COLO829 (cell line): ENCODE data around the gene BTC.
"Not testable (repeated sequence)": the region's sequence is repeated elsewhere in the genome, so short reads cannot be mapped to it uniquely, and the experiment has no call there.

Experiments used
- DNase-seq: peaks from one replicate; pipeline ENCODE4 v3.0.0; 2012; ENCODE audit warnings: low spot score

BTC gene

DNA sequence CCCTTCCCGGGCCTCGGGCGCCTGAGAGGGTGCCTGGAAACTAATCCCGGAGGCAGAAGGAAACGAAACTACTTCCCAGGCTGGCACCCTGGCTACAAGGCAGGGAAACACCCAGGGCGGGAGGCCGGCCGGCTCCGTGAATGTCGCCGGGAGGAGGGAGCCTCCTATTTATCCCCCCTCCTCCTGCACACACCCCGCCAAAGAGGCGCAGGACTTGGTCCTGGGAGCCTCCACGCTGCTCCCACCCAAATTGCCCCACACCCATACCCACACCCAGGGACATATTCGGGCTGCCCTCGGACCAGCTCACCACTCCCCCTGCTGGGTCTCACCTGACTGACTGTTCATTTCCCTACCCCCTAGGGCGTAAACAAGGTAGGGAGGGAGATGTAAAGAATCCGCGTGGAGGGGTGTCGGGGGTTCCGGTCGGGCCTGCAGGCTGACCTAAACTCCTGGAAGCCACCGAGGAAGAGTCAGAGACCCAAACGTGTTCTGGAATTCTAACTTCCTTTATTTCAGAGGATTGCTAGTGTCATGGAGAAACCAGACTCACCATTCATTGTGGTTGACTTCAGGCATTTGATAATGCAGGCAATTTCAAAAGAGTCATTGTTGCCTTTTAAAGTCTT, at the start of gene BTC:
TSS of gene BTC (minus strand) at position 142 of the 629 bp plus-strand sequence. CDS start 198 bp downstream, outside the sequence.
- DNase-seq, result peak; percentile 34

- DNase-seq, result no peak
Observed at GRCh38 chr4:74840936-74841509, 46.7 kb upstream of the BTC start.

DNA sequence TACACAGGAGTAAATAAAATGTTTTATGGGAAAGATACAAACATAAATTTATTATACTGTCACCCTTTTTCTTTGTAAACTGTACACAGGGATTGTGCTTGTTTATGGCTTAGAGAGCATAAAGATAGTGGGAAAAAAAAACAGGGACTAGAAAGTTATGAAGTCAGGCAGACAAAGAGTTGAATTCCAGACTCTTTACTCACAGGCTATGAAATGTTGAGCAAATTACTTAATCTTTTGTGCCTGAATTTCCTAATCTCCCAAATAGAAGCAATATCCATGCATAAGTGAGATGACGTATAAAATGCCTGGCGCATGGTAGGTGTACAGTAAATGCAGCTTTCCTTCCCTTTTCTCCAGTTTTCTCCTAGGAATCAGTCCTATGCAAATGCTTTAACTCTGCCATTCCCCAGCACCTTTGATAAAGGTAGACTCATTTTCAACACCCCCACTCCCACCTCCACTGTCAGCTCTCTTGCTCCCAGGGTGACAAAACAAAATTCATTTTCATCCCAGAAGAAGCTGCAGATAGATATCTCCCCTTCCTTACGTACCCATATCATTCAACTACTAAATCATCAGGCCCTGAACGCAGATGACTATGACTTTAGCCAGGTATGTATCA, 44.5 kb upstream of the BTC start:
- no peak for DNase-seq

- DNase-seq, result no peak
Observed at GRCh38 chr4:74830928-74831327, 36.6 kb upstream of the BTC start.

DNA sequence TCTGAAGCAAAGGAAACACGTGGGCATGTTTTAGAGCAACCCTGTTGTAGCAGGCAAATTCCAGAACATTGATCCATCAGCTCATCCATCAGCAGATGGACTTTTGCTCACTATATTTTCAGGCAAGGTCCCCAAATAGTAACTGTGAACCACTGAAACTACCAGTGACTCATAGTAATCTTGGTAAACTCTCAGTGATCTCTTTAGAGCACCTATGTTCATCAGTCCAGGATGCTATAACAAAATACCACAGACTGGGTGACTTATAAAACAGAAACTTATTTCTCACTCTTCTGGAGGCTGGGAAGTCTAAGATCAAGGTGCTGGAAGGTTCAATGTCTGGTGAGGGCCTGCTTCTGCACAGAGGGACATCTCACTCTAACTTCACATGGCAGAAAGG, 28.9 kb upstream of the BTC start:
- DNase-seq, result no peak

DNA sequence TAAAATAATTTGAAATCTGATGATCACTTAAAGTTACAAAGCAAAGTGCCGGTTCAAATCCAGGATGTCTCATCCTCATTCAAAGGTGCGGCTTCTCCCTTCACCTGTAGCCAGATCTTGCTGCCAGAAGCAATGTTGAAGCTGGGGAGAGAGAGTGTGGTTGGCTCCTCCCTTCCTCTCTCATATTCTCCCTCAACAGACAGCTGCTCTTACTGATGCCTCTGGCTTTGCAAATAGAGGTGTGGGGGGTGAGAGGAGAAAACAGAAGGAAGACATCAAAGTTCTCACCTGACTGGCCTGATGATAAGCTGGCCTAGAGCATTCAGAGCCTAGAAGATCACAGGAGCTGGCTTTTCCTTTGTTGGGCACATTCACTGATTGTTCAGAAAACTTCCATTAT, 28.3 kb upstream of the BTC start:
- no peak for DNase-seq

DNA sequence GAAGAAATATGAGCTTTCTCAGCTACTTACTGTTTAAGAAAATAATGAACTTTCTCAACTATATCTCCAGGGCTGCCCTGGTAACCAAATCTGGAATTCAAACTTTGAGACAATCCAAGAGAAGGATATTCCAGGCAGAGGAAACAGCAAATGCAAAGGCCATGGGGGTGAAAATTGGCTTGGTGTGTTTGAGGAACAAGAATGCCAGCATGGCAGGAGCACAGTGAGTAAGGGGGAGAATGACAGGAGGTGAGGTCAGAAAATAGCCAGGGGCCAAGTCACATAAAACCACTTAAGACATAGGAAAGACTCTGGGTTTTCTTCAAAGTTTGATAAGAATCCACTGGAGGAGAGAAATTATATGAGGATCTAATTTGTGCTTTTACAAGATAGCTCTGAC, 27.2 kb upstream of the BTC start:
- DNase-seq, result no peak

GRCh38 chr4:74814052-74814451, 19.7 kb upstream of the BTC start:
- DNase-seq, result no peak

- not testable (repeated sequence) for DNase-seq
Observed at GRCh38 chr4:74812056-74812455, 17.7 kb upstream of the BTC start.

GRCh38 chr4:74805601-74806000, 11.3 kb upstream of the BTC start:
- DNase-seq, result peak; percentile 90

GRCh38 chr4:74800310-74800709, 6.0 kb upstream of the BTC start:
- no peak for DNase-seq

DNA sequence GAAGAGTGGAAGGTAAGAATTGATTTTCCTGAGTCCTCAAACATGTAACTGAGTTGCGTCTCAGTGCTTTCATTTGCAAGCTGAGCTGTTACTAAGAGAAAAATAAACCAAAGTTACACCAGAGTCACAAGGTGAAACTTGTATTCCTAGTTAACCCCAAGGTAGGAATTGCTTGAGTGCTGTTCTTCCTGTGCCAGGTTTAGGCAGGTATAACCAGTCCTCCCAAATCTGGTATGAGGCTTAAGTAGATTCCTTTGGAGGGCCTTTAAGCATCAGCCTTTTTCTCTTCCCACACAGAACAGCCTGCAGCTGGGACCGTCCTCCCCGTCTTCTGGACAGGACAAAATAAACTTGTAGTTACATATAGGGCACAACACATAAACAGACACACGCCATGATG, 2.3 kb upstream of the BTC start:
- DNase-seq, result no peak

- DNase-seq, result no peak
Observed at GRCh38 chr4:74793757-74794381, 454 bp downstream of the BTC start.

DNA sequence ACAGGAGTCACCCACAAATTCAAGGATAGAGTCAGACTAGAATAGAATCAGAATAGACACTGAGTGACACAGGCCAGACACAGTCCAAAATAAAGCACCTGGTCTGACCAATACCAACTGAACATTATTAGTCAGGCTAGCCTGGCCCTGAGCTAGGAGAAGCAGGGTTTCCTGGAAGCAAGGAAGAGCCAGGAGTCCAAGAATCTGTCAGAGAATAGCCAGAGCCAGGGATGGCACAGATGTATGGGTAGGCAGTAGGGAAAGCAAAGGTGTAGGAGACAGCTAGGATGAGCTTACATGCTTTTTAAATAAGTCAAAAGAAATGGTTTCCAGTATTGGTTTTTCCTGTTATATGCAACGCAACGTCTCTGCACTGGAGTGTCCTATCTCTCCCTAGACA, 3.7 kb downstream of the BTC start:
- DNase-seq, result no peak

- no peak for DNase-seq
Observed at GRCh38 chr4:74789518-74789917, 4.8 kb downstream of the BTC start.

- no peak for DNase-seq
Observed at GRCh38 chr4:74777531-74777930, 16.8 kb downstream of the BTC start.

DNA sequence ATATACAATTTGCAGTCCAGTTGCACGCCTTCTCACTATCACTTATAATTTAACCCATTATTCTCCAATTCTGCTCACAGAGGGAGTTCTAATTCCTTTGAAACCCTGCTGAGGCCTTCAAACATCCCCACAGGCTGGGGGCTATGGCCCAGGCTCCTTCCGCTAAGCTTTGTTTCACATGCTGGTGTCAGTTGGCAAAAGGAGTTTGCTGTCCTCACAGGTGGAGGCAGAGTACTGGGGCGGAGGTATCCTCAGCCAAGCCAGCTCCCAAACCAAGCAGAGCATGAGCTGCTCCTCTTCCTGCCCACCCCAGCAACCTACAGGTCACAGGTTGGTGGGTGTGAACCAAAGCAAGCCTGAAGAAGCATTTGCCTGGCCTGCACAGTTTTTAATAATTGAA, 21.5 kb downstream of the BTC start:
- no peak for DNase-seq

DNA sequence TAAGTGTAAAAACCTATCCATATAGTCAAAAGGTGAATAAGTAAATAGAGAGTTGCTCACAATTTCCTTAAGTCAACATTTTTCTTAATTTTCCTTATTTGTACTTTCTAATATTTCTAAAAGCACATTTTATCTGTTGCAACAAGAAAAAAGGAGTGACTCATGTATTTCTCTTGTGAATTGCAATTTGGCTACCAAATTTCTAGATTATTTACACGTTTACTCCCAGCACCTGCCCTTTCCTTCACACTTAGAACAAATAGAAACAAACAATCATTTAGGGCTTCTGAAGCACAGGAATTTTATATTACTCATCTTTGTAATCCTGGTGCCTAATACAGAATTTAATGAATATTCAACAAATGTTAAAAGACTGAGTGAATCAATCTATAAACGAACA, 22.2 kb downstream of the BTC start:
- no peak for DNase-seq

GRCh38 chr4:74770226-74770910, 24.0 kb downstream of the BTC start:
- DNase-seq, result no peak

DNA sequence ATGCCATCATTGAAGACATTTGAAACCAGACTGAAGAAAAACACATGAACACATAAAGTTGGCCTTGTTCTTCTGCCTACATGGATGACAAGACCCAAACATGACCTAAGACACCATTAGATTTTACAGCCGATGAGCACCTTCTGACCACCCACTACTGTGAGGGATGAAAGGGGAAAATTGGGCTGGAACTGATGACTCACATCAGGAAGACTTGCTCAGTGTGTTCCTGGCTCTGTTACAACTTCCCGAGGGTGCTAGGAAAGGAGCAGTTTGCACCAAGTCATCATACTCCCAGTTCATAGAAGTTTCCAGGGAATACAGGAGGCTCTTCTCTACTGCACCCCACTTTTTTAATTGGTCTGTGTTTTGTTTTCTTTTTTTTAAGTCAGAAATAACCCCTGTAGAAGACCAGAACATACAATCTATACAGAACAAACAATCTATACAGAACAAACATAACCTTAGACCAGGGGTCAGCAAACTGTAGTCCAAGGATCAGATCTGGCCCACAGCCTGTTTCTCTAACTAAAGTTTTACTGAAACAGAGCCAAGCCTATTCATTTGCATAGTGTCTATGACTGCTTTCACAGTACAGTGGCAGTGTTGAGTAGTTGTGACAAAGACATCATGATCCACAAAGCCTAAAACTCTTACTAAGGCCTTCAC, 25.3 kb downstream of the BTC start:
- peak; percentile 84 for DNase-seq

DNA sequence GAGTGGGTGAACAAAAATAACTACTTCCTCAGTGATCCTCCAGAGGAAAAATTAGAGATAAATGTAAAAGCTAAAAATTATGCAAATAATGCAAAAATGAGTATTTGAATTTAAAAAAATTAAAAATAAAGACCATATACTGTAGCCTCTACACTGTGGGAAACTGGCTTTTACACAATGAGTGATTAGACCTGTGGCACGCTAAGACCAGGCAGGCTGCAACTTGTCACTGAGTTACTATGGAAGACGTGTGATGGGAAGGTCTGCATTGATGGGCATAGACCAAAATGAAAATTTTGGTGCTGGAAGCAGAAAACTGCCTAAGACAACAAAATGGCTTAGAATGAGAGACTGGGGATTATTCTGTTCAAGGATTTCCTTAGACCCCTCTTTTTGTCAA, 30.2 kb downstream of the BTC start:
- DNase-seq, result no peak

DNA sequence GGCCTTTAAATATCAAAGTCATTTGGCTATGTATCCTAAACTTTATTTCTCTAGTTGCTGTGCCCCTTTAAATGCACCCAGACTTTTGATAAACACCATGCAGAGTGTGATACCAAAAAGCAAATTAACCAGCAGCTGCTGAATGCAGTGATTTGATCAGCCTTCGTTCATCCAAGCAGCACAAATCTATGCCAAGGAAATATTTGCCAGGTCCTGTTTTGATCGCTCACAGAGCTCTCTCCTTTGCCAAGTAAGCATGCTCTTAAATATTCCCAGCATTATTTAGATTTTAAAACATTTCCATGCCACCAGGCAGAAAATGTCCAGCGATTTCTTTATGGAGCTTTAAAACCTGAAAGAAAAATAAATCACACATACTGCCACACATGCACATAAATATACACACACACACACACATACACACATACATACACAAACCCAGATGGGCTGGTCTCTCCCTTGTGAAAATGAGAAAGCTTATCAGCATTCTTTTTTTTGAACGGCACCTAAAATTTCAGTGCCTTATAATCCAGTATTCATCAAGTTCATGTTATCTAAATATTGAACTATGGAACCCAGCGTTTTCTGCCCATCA, 35.7 kb downstream of the BTC start:
- no peak for DNase-seq
